H1 (cell line): ENCODE results near the gene PDE4B. TPM values are rescaled to one million over a fixed set of nuclear protein-coding genes. Genes with fewer than 3 reads are reported as not detected.

ENCODE experiments used
- CTCF ChIA-PET: fragments of 300-600 bp; sonication (Branson Sonifier 250); formaldehyde crosslinking; loops from one replicate; lab custom pipeline; 2021; ENCODE audit not compliant: partially characterized antibody; lab: Charles Lee
- POLR2A ChIA-PET: fragments of 300-600 bp; sonication (Branson Sonifier 250); formaldehyde crosslinking; loops from one replicate; lab custom pipeline; 2021; ENCODE audit warnings: inconsistent platforms; ENCODE audit not compliant: partially characterized antibody; lab: Charles Lee
- DNase-seq, 2 experiments: peaks; one replicate each; pipeline versions ENCODE4 v3.0.0 to v3.0.0-alpha.2; 2010 to 2022; ENCODE audit warnings: low spot score in 2 of 2, low read depth in 1 of 2, mixed read lengths in 1 of 2
- FAIRE-seq: peaks from 2 replicates; lab custom pipeline; 2011; peaks lifted over from hg19 to GRCh38; lab: Jason Lieb, UNC
- H2AFZ ChIP-seq: 2 replicates; pipeline ENCODE4 v1.8.1; 2012; ENCODE audit warnings: low read length, inconsistent platforms
- H2AK5ac ChIP-seq: 2 replicates; pipeline ENCODE4 v1.6.1; 2013; ENCODE audit warnings: low read depth, low read length
- H2BK120ac ChIP-seq: replicated peaks from 2 replicates; pipeline ENCODE3; 2013; ENCODE audit warnings: low read depth, low read length, inconsistent platforms
- H2BK12ac ChIP-seq: 2 replicates; pipeline ENCODE4 v1.6.1; 2013; ENCODE audit warnings: low read depth, low read length
- H2BK15ac ChIP-seq: 2 replicates; pipeline ENCODE4 v1.6.1; 2013; ENCODE audit warnings: low read length
- H2BK20ac ChIP-seq: 2 replicates; pipeline ENCODE4 v1.6.1; 2013; ENCODE audit warnings: low read length
- H2BK5ac ChIP-seq: 2 replicates; pipeline ENCODE4 v1.6.1; 2013; ENCODE audit warnings: low read depth, low read length
- H3K14ac ChIP-seq: 2 replicates; pipeline ENCODE4 v1.6.1; 2013; ENCODE audit warnings: inconsistent platforms; ENCODE audit not compliant: insufficient read length
- H3K18ac ChIP-seq: 2 replicates; pipeline ENCODE4 v1.6.1; 2013; ENCODE audit warnings: low read length; ENCODE audit errors: extremely low read depth
- H3K23ac ChIP-seq: 2 replicates; pipeline ENCODE4 v1.6.1; 2013; ENCODE audit warnings: inconsistent platforms; ENCODE audit not compliant: insufficient read length
- H3K23me2 ChIP-seq: 2 replicates; pipeline ENCODE4 v1.6.1; 2013; ENCODE audit warnings: low read depth, low read length
- H3K27ac ChIP-seq: 2 replicates; pipeline ENCODE4 v1.6.1; 2011; ENCODE audit warnings: low read depth, low read length, inconsistent platforms
- H3K27me3 ChIP-seq, 4 experiments: replicated peaks in 1 of 4; 1 replicate in 1 of 4; 2 replicates in 3 of 4; pipeline versions ENCODE4 v1.6.1 to v1.8.1; 2011 to 2013; ENCODE audit warnings: low read length in 3 of 4, mild to moderate bottlenecking in 3 of 4, inconsistent platforms in 2 of 4, mixed read lengths in 2 of 4, moderate library complexity in 1 of 4; ENCODE audit not compliant: control insufficient read depth in 3 of 4, insufficient read depth in 3 of 4; ENCODE audit errors: extremely low read depth in 1 of 4
- H3K36me3 ChIP-seq, 4 experiments: 2 replicates each; pipeline versions ENCODE4 v1.6.1 to v1.8.1; 2011 to 2013; ENCODE audit warnings: mild to moderate bottlenecking in 4 of 4, low read length in 3 of 4, moderate library complexity in 2 of 4, control low read depth in 1 of 4, inconsistent platforms in 1 of 4; ENCODE audit not compliant: insufficient read depth in 4 of 4, control insufficient read depth in 2 of 4
- H3K4ac ChIP-seq: replicated peaks from 2 replicates; pipeline ENCODE3; 2013; ENCODE audit warnings: low read length, low read depth, mixed read lengths, inconsistent platforms; ENCODE audit not compliant: insufficient read length
- H3K4me1 ChIP-seq, 4 experiments: replicated peaks in 1 of 4; 1 replicate in 1 of 4; 2 replicates in 3 of 4; pipeline versions ENCODE4 v1.6.1 to v1.8.1; 2011 to 2013; ENCODE audit warnings: low read length in 3 of 4, inconsistent platforms in 2 of 4, mixed read lengths in 1 of 4; ENCODE audit not compliant: insufficient read depth in 4 of 4, control insufficient read depth in 3 of 4
- H3K4me2 ChIP-seq, 2 experiments: 2 replicates each; pipeline versions ENCODE4 v1.6.1 to v1.8.1; 2011 to 2013; ENCODE audit warnings: low read depth in 2 of 2, low read length in 2 of 2, control low read depth in 1 of 2, inconsistent platforms in 1 of 2, mild to moderate bottlenecking in 1 of 2; ENCODE audit not compliant: insufficient read depth in 1 of 2
- H3K4me3 ChIP-seq, 4 experiments: fragments of 200-600, 300-600 bp in 1 of 4; sonication (generic), shearing (Covaris generic), sonication (Bioruptor Twin) in 1 of 4; 2 replicates each; pipeline versions ENCODE4 v1.5.1 to v1.8.1; 2011 to 2016; ENCODE audit warnings: low read length in 4 of 4, low read depth in 3 of 4, control low read depth in 2 of 4, inconsistent platforms in 2 of 4, mild to moderate bottlenecking in 2 of 4, mixed read lengths in 1 of 4, moderate library complexity in 1 of 4; ENCODE audit not compliant: insufficient read depth in 2 of 4; ENCODE audit errors: extremely low read depth in 1 of 4
- H3K56ac ChIP-seq: replicated peaks from 2 replicates; pipeline ENCODE3; 2013; ENCODE audit warnings: low read depth, mild to moderate bottlenecking, mixed read lengths, low read length, inconsistent platforms; ENCODE audit not compliant: insufficient read length
- H3K79me1 ChIP-seq: 2 replicates; pipeline ENCODE4 v1.6.1; 2013; ENCODE audit warnings: low read depth, low read length, control low read depth
- H3K79me2 ChIP-seq, 2 experiments: 2 replicates each; pipeline versions ENCODE4 v1.6.1 to v1.8.1; 2012 to 2013; ENCODE audit warnings: low read length in 2 of 2, mild to moderate bottlenecking in 2 of 2, inconsistent platforms in 1 of 2; ENCODE audit not compliant: insufficient read depth in 2 of 2, control insufficient read depth in 1 of 2
- H3K9ac ChIP-seq, 4 experiments: replicated peaks in 1 of 4; 1 replicate in 1 of 4; 2 replicates in 3 of 4; pipeline versions ENCODE4 v1.6.1 to v1.8.1; 2011 to 2013; ENCODE audit warnings: low read depth in 3 of 4, low read length in 3 of 4, control low read depth in 2 of 4, mild to moderate bottlenecking in 2 of 4, moderate library complexity in 2 of 4, inconsistent platforms in 1 of 4; ENCODE audit errors: extremely low read depth in 1 of 4
- H3K9me3 ChIP-seq, 2 experiments: 2 replicates each; pipeline versions ENCODE4 v1.6.1 to v1.8.1; 2012 to 2013; ENCODE audit warnings: mild to moderate bottlenecking in 2 of 2, moderate library complexity in 2 of 2, control low read depth in 1 of 2, inconsistent platforms in 1 of 2, low read depth in 1 of 2, low read length in 1 of 2, mixed read lengths in 1 of 2; ENCODE audit not compliant: insufficient read depth in 2 of 2
- H4K20me1 ChIP-seq, 2 experiments: replicated peaks in 1 of 2; 2 replicates each; pipeline versions ENCODE3 to v1.8.1; 2011 to 2013; ENCODE audit warnings: inconsistent platforms in 2 of 2, low read length in 2 of 2, mild to moderate bottlenecking in 1 of 2; ENCODE audit not compliant: insufficient read depth in 2 of 2, control insufficient read depth in 1 of 2
- H4K5ac ChIP-seq: 2 replicates; pipeline ENCODE4 v1.6.1; 2013; ENCODE audit warnings: low read length, low read depth, mixed read lengths, inconsistent platforms; ENCODE audit not compliant: insufficient read length
- H4K8ac ChIP-seq: 2 replicates; pipeline ENCODE4 v1.8.0; 2013; ENCODE audit warnings: mild to moderate bottlenecking, moderate library complexity, low read length, inconsistent platforms; ENCODE audit not compliant: insufficient read depth; ENCODE audit errors: extremely low read depth
- H4K91ac ChIP-seq: replicated peaks from 2 replicates; pipeline ENCODE3; 2013; ENCODE audit warnings: low read length, mixed read lengths, inconsistent platforms; ENCODE audit not compliant: insufficient read length
- KDM4A ChIP-seq: IDR thresholded peaks from one replicate; pipeline ENCODE4 v1.7.1; 2012; ENCODE audit warnings: low read depth, mild to moderate bottlenecking, moderate library complexity, low read length, inconsistent platforms; ENCODE audit not compliant: severe bottlenecking
- RNF2 ChIP-seq: fragments of 200-900, 300-1000 bp; sonication (generic); IDR thresholded peaks from 2 replicates; pipeline ENCODE4 v1.7.1; 2016; ENCODE audit warnings: borderline replicate concordance, low read depth, mild to moderate bottlenecking, antibody characterized with exemption, low read length; ENCODE audit not compliant: poor library complexity, severe bottlenecking; ENCODE audit errors: missing control alignments
- TEAD4 ChIP-seq: IDR thresholded peaks from 2 replicates; pipeline ENCODE4 v1.6.1; 2012; ENCODE audit warnings: low read depth, low read length, inconsistent platforms, mixed read lengths
- WGBS, 2 experiments: shearing (Covaris generic) in 1 of 2; methylation state at CpG; one replicate each; pipeline versions ENCODE4 v1.1.6 to v1.1.7; 2013 to 2015; ENCODE audit warnings: low lambda C conversion rate in 2 of 2, mixed read lengths in 2 of 2, inconsistent platforms in 1 of 2, low coverage in 1 of 2, missing lambda C conversion rate in 1 of 2; ENCODE audit not compliant: insufficient replicate concordance in 2 of 2, insufficient coverage in 1 of 2, insufficient read length in 1 of 2; ENCODE audit errors: extremely low coverage in 1 of 2, missing lambda C conversion rate in 1 of 2; 5-methylcytosine and 5-hydroxymethylcytosine counted together
- polyA plus RNA-seq, 7 experiments: library from polyadenylated mRNA; depleted of rRNA in 3 of 7; stranded (reverse) in 5 of 7; unstranded in 2 of 7; fragments of >200 nt in 5 of 7; fragments of 200-250 nt in 2 of 7; gene quantifications; 1 replicate in 5 of 7; 2 replicates in 1 of 7; 4 replicates in 1 of 7; pipeline versions ENCODE4 v1.2.1 to v1.2.3, GENCODE V29; 2011 to 2013; ENCODE audit warnings: missing spikeins in 2 of 7, mixed read lengths in 2 of 7
- total RNA-seq: library from RNA; stranded (reverse); fragmentation: NEBNext Ultra II Directional; extraction: Animal tissue kit (Norgen Biotek cat#: 25700); gene quantifications from 2 replicates; pipeline ENCODE4 v1.2.1, GENCODE V29; 2021

The PDE4B gene
- total and polyA plus RNA-seq, 2 of the 8 experiments (the other 6 are each of a cell fraction or from before 2014, with no cell fraction given) = 5.0 to 15.1 TPM

- no peak overlapping the region for H2BK12ac ChIP-seq
These were observed 608.5 kb downstream of the PDE4B start for GRCh38 chr1:66401244-66401643.

More at GRCh38 chr1:66401244-66401643, 608.5 kb downstream of the PDE4B start:
- H3K9me3 ChIP-seq = no peaks in the 10 kb centered on the region
- no peak overlapping the region for H3K9ac ChIP-seq
- H3K79me2 ChIP-seq = no peaks in the 10 kb centered on the region
- no peak overlapping the region for H2AFZ ChIP-seq
- no peak overlapping the region for H3K18ac ChIP-seq
- H3K56ac ChIP-seq = no peak overlapping the region
- H4K91ac ChIP-seq = no peak overlapping the region
- H2AK5ac ChIP-seq = no peak overlapping the region
- no peak overlapping the region for H3K14ac ChIP-seq
- FAIRE-seq (no peak), DNase-seq (no peak)
- 65% methylated on average over 2 of the region's 2 CpGs; no CpG with 5 or more reads in 1 of the 2 experiments for WGBS, 2 experiments
- H3K4me2 ChIP-seq = no peak overlapping the region
- no peaks in the 10 kb centered on the region for H3K36me3 ChIP-seq
- ChIA-PET POLR2A (no interaction called here), CTCF (interaction anchor here (1.6 kb wide), 1 partner anchor 16 kb away, joined by 4 read pairs; no protein-coding TSS in a partner anchor)
- no peak overlapping the region for H2BK20ac ChIP-seq
- H3K23me2 ChIP-seq = no peaks in the 10 kb centered on the region
- H3K4me3 ChIP-seq = no peak overlapping the region
- H2BK120ac ChIP-seq = no peak overlapping the region
- H2BK15ac ChIP-seq = no peak overlapping the region
- H4K20me1 ChIP-seq = no peaks in the 10 kb centered on the region
- H3K4ac ChIP-seq = no peak overlapping the region
- no peak overlapping the region for H3K27ac ChIP-seq
- no peak for TF ChIP-seq TEAD4
- no peak for TF ChIP-seq RNF2
- no peak for TF ChIP-seq KDM4A
- no peaks in the 10 kb centered on the region for H3K79me1 ChIP-seq
- H2BK5ac ChIP-seq = no peak overlapping the region
- no peaks in the 10 kb centered on the region for H3K4me1 ChIP-seq
- no peak overlapping the region for H4K5ac ChIP-seq
- H3K27me3 ChIP-seq = peaks cover 0 to 2% (median 0%) of the 10 kb centered on the region in 4 experiments; a peak in 1 of 7 replicates
- H4K8ac ChIP-seq = no peak overlapping the region
- no peak overlapping the region for H3K23ac ChIP-seq
